HepG2 (cell line): ENCODE measurements around the gene DNPH1. TPM values are rescaled to one million over a fixed set of nuclear protein-coding genes. Genes with fewer than 3 reads are reported as not detected.
A peak's percentile ranks its signal among the peaks of the same experiment; 100 is the strongest.

ENCODE experiments used
- ARNTL ChIP-seq: sonication (generic); formaldehyde crosslinking; IDR thresholded peaks from 2 replicates; pipeline ENCODE4 v1.4.0; 2020; ENCODE audit warnings: mild to moderate bottlenecking, missing genetic modification reagents
- ATF6 ChIP-seq: sonication (generic); formaldehyde crosslinking; conservative IDR thresholded peaks from 2 replicates; pipeline ENCODE4 v1.4.0; 2020; ENCODE audit warnings: missing genetic modification reagents
- CBFB ChIP-seq: sonication (generic); formaldehyde crosslinking; IDR thresholded peaks from 2 replicates; pipeline ENCODE4 v1.4.0; 2020; ENCODE audit warnings: missing genetic modification reagents
- CEBPG ChIP-seq: IDR thresholded peaks from 2 replicates; pipeline ENCODE4 v1.6.1; 2016
- DRAP1 ChIP-seq: IDR thresholded peaks from 2 replicates; pipeline ENCODE4 v1.6.1; 2016; ENCODE audit warnings: missing genetic modification reagents, missing compliant biosample characterization
- GATAD2A ChIP-seq: IDR thresholded peaks from 2 replicates; pipeline ENCODE4 v1.6.1; 2016
- HNRNPL ChIP-seq: fragments of 200-400 bp; formaldehyde crosslinking; IDR thresholded peaks from 2 replicates; pipeline ENCODE4 v1.6.1; 2017; ENCODE audit warnings: mild to moderate bottlenecking, low read depth, low read length
- HNRNPLL ChIP-seq: fragments of 200-400 bp; formaldehyde crosslinking; IDR thresholded peaks from 2 replicates; pipeline ENCODE4 v1.6.1; 2017; ENCODE audit warnings: mild to moderate bottlenecking, low read depth, low read length; ENCODE audit not compliant: poor library complexity, severe bottlenecking
- POLR2A ChIP-seq, 2 experiments: IDR thresholded peaks; 2 replicates each; pipeline ENCODE4 v1.6.1; 2011; ENCODE audit warnings: low read depth in 2 of 2, low read length in 2 of 2, mild to moderate bottlenecking in 1 of 2, moderate library complexity in 1 of 2; ENCODE audit not compliant: insufficient read depth in 1 of 2
- SATB2 ChIP-seq: sonication (generic); formaldehyde crosslinking; IDR thresholded peaks from 2 replicates; pipeline ENCODE4 v1.5.0; 2020; ENCODE audit warnings: missing genetic modification reagents
- SMC3 ChIP-seq: IDR thresholded peaks from 2 replicates; pipeline ENCODE4 v1.6.1; 2011; ENCODE audit warnings: low read length, improper control_type of control experiment
- SOX6 ChIP-seq, 2 experiments: fragments of 450-650 bp in 1 of 2; sonication (generic) in 1 of 2; formaldehyde crosslinking in 1 of 2; IDR thresholded peaks; 2 replicates each; pipeline versions ENCODE4 v1.4.0 to v1.6.1; 2017 to 2020; ENCODE audit warnings: antibody characterized with exemption in 1 of 2, mild to moderate bottlenecking in 1 of 2, missing genetic modification reagents in 1 of 2
- SRSF1 ChIP-seq: fragments of 200-400 bp; formaldehyde crosslinking; optimal IDR thresholded peaks from 2 replicates; pipeline ENCODE3; 2017; ENCODE audit warnings: mild to moderate bottlenecking, low read depth, low read length, moderate library complexity
- TCF12 ChIP-seq, 2 experiments: fragments of 450-650 bp in 1 of 2; sonication (generic) in 1 of 2; formaldehyde crosslinking in 1 of 2; IDR thresholded peaks; 2 replicates each; pipeline versions ENCODE4 v1.6.1 to v1.8.0; 2017 to 2022; ENCODE audit warnings: antibody characterized with exemption in 1 of 2, mild to moderate bottlenecking in 1 of 2, missing genetic modification reagents in 1 of 2, moderate library complexity in 1 of 2
- YEATS2 ChIP-seq: sonication (generic); formaldehyde crosslinking; IDR thresholded peaks from 2 replicates; pipeline ENCODE4 v1.4.0; 2020; ENCODE audit warnings: missing genetic modification reagents, borderline replicate concordance
- ZBTB7B ChIP-seq: sonication (generic); formaldehyde crosslinking; IDR thresholded peaks from 2 replicates; pipeline ENCODE4 v1.4.0; 2020; ENCODE audit warnings: missing genetic modification reagents
- ZFP37 ChIP-seq: sonication (generic); formaldehyde crosslinking; IDR thresholded peaks from 2 replicates; pipeline ENCODE4 v1.4.0; 2020; ENCODE audit warnings: missing genetic modification reagents, borderline replicate concordance
- ZKSCAN8 ChIP-seq: IDR thresholded peaks from 2 replicates; pipeline ENCODE4 v1.6.1; 2016; ENCODE audit warnings: borderline replicate concordance, missing genetic modification reagents, missing compliant biosample characterization
- ZMYM3 ChIP-seq: sonication (generic); formaldehyde crosslinking; IDR thresholded peaks from 2 replicates; pipeline ENCODE4 v1.5.1; 2020; ENCODE audit warnings: mild to moderate bottlenecking, missing genetic modification reagents
- ZNF232 ChIP-seq: sonication (generic); formaldehyde crosslinking; IDR thresholded peaks from 2 replicates; pipeline ENCODE4 v1.4.0; 2020; ENCODE audit warnings: missing genetic modification reagents, borderline replicate concordance
- ZNF251 ChIP-seq: sonication (generic); formaldehyde crosslinking; IDR thresholded peaks from 2 replicates; pipeline ENCODE4 v1.9.0; 2021; ENCODE audit warnings: mild to moderate bottlenecking, missing genetic modification reagents
- ZNF263 ChIP-seq: sonication (generic); formaldehyde crosslinking; IDR thresholded peaks from 2 replicates; pipeline ENCODE4 v1.4.0; 2020; ENCODE audit warnings: missing genetic modification reagents
- ZNF3 ChIP-seq: IDR thresholded peaks from 2 replicates; pipeline ENCODE4 v1.7.0; 2017; ENCODE audit warnings: inconsistent platforms
- ZNF354B ChIP-seq: sonication (generic); formaldehyde crosslinking; IDR thresholded peaks from 2 replicates; pipeline ENCODE4 v1.8.0; 2022; ENCODE audit warnings: mild to moderate bottlenecking, missing genetic modification reagents
- ZNF878 ChIP-seq: sonication (generic); formaldehyde crosslinking; IDR thresholded peaks from 2 replicates; pipeline ENCODE4 v1.8.1; 2023; ENCODE audit warnings: mild to moderate bottlenecking, missing genetic modification reagents, moderate library complexity
- ZSCAN12 ChIP-seq: sonication (generic); formaldehyde crosslinking; IDR thresholded peaks from 2 replicates; pipeline ENCODE4 v1.9.0; 2021; ENCODE audit warnings: mild to moderate bottlenecking, missing genetic modification reagents
- polyA plus RNA-seq, 8 experiments: library from polyadenylated mRNA; depleted of rRNA in 3 of 8; stranded (reverse) in 7 of 8; unstranded in 1 of 8; fragments of >200 nt; fragmentation: Illumina TruSeq in 4 of 8; extraction: Trizol in 4 of 8; gene quantifications; 2 replicates each; pipeline versions ENCODE4 v1.2.1 to v1.2.3, GENCODE V29; 2011 to 2016; ENCODE audit warnings: low read depth in 4 of 8, missing spikeins in 1 of 8, mixed read lengths in 1 of 8; ENCODE audit not compliant: insufficient read depth in 1 of 8
- total RNA-seq, 5 experiments: library from RNA; depleted of rRNA; stranded (reverse); fragments of >200 nt; fragmentation: Illumina TruSeq; extraction: Trizol; gene quantifications; 2 replicates each; pipeline ENCODE4 v1.2.3, GENCODE V29; 2016; ENCODE audit warnings: low read depth in 1 of 5
- TF ChIP-seq, protein P1 (sequence below): sonication (generic); formaldehyde crosslinking; IDR thresholded peaks from 2 replicates; pipeline ENCODE4 v1.5.0; 2020; ENCODE audit warnings: mild to moderate bottlenecking, missing genetic modification reagents

The DNPH1 gene
- total and polyA plus RNA-seq, 2 of the 13 experiments (the other 11 are each of a cell fraction or from before 2014, with no cell fraction given), result 56.5 to 75.1 TPM

GRCh38 chr6:43247114-43247999 lies 18.1 kb upstream of the DNPH1 start (continued):
- TF ChIP-seq DRAP1 (CRISPR knock-in tag), result no peak; the same call in 1 of the 2 replicates
- TF ChIP-seq ZNF263 (CRISPR knock-in tag), result peak; percentile 66; the same call in 1 of the 2 replicates
- TF ChIP-seq ARNTL, result 0 out of 2 replicates have a peak, but pooled peaks have one; percentile 61
- TF ChIP-seq ZNF3 (CRISPR knock-in tag), result no peak
- no peak for TF ChIP-seq SMC3
- no peak for TF ChIP-seq ZNF878 (CRISPR knock-in tag)
- TF ChIP-seq ZSCAN12, result no peak
- no peak; the same call in 1 of the 2 replicates for TF ChIP-seq ZNF354B (CRISPR knock-in tag)
- TF ChIP-seq SOX6 (IDR thresholded peaks at IDR 0.05), result no peak
- TF ChIP-seq SOX6 (CRISPR knock-in tag; IDR thresholded peaks at IDR 0.05), result no peak; the same call in 1 of the 2 replicates
- TF ChIP-seq POLR2A (IDR thresholded peaks at IDR 0.05; ENCODE audit: insufficient read depth in 1 of 2, low read depth in 2 of 2, low read length in 2 of 2), result no peak
- no peak for TF ChIP-seq ATF6 (CRISPR knock-in tag)
- TF ChIP-seq CEBPG (CRISPR knock-in tag), result no peak
- TF ChIP-seq YEATS2 (CRISPR knock-in tag), result peak; percentile 64; the same call in 1 of the 2 replicates
- TF ChIP-seq ZMYM3, result no peak
- TF ChIP-seq ZKSCAN8 (CRISPR knock-in tag), result no peak
- peak; percentile 67; the same call in 1 of the 2 replicates for TF ChIP-seq CBFB (CRISPR knock-in tag)
- TF ChIP-seq SATB2, result no peak
- TF ChIP-seq ZBTB7B (CRISPR knock-in tag), result no peak; the same call in 1 of the 2 replicates
- 0 out of 2 replicates have a peak, but pooled peaks have one; percentile 9 for TF ChIP-seq HNRNPL
- peak; percentile 64 for TF ChIP-seq HNRNPLL
- peak; percentile 85 for TF ChIP-seq SRSF1
- TF ChIP-seq ZNF232, result no peak
- no peak for TF ChIP-seq ZFP37 (CRISPR knock-in tag)
- TF ChIP-seq, protein P1, sequence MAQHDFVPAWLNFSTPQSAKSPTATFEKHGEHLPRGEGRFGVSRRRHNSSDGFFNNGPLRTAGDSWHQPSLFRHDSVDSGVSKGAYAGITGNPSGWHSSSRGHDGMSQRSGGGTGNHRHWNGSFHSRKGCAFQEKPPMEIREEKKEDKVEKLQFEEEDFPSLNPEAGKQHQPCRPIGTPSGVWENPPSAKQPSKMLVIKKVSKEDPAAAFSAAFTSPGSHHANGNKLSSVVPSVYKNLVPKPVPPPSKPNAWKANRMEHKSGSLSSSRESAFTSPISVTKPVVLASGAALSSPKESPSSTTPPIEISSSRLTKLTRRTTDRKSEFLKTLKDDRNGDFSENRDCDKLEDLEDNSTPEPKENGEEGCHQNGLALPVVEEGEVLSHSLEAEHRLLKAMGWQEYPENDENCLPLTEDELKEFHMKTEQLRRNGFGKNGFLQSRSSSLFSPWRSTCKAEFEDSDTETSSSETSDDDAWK, result no peak
- no peak for TF ChIP-seq ZNF251 (CRISPR knock-in tag)
- peak; percentile 18; the same call in 1 of the 2 replicates for TF ChIP-seq GATAD2A (CRISPR knock-in tag)
- no peak for TF ChIP-seq TCF12 (IDR thresholded peaks at IDR 0.05)
- no peak for TF ChIP-seq TCF12 (CRISPR knock-in tag; IDR thresholded peaks at IDR 0.05)
